CD4-positive, alpha-beta T cell treated with Interleukin-4 for 1 hour (primary cell): ENCODE results near the gene SPDYE16.
"Not testable (repeated sequence)": the region's sequence is repeated elsewhere in the genome, so short reads cannot be mapped to it uniquely, and the experiment has no call there.

Experiments used
- DNase-seq, 2 donors: peaks; one replicate each; pipeline ENCODE4 v3.0.0-alpha.2; 2020 to 2022

SPDYE16 gene

DNA sequence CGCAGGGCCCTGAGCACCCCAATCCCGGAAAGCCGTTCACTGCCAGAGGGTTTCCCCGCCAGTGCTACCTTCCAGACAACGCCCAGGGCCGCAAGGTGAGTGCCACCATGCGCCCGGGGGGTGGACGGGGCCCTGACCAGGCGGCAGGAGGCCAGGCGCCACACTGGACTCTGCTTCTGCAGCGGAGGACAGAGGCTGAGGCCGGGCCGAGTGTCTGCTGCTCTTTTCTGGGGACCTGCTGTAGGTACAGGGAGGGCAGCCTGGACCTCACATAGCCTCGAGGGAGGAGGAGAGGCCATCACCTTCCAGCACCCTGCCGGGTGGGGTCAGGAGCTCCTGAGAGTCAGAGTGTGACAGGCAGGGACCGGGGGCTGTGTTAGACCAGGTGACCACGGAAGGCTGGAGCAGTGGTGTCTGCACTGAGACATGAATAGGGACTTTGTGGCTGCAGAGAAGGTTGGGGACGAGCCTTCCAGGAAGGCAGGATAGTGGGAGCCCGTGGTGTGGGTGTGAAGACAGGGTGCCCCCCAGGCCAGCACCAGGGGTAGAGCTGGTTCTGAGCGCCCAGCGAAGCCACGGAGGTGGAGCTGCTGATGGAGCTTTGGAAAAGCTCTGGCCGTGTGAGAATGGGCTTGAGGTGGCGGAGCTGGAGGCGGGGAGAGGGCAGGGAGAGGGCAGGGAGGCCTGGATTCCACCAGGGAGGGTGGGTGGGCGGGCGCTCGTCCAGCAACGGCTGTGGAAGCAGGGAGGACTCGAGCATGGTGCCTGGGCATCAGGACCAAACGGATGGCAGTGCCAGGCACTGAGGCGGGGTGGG, 38.5 kb downstream of the SPDYE16 start:
- not testable (repeated sequence) for DNase-seq

- not testable (repeated sequence) for DNase-seq
Observed at GRCh38 chr7:76503244-76503643, 39.9 kb downstream of the SPDYE16 start.

DNA sequence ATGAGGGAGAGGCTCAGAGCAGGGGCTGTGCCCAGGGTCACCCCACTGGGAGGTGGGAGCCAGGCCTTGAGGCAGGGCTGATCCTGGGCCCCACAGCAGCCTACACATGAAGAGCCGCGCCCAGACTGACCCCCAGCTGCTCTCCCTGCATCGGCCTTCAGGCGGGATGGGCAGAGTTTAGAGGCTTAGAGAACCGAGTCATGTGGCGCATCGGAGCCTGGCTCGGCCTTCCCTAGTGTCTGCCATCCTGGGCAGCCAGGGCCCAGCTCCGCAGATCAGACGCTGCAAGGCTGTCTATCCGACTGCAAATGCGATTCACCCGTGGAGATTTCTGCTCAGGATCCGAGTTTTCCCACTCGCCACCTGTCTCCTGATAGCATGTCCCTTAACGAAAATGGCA, 40.3 kb downstream of the SPDYE16 start:
- DNase-seq, result not testable (repeated sequence)

GRCh38 chr7:76502224-76502623, 40.9 kb downstream of the SPDYE16 start:
- not testable (repeated sequence) for DNase-seq

DNA sequence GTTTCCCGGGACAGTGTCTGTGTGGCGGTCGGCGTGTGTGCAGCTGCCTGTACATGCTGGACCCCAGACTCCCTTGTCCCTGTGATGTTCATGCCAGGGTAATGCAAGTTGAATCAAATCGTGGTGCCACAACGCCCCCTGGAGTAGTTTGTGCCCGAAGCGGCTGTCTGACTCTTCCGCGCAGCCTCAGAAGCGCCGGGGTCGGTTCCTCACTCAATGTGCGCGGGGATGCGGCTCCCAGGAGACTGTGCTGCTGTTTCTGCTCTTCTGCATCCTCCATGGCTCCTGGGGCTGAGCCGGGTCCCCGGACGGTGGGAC, 43.2 kb downstream of the SPDYE16 start:
- not testable (repeated sequence) for DNase-seq

- not testable (repeated sequence) for DNase-seq
Observed at GRCh38 chr7:76499201-76499923, 43.7 kb downstream of the SPDYE16 start.

GRCh38 chr7:76498583-76499200, 44.4 kb downstream of the SPDYE16 start:
- not testable (repeated sequence) for DNase-seq

- not testable (repeated sequence) for DNase-seq
Observed at GRCh38 chr7:76497918-76498582, 45.0 kb downstream of the SPDYE16 start.

- not testable (repeated sequence) for DNase-seq
Observed at GRCh38 chr7:76495717-76496116, 47.4 kb downstream of the SPDYE16 start.

DNA sequence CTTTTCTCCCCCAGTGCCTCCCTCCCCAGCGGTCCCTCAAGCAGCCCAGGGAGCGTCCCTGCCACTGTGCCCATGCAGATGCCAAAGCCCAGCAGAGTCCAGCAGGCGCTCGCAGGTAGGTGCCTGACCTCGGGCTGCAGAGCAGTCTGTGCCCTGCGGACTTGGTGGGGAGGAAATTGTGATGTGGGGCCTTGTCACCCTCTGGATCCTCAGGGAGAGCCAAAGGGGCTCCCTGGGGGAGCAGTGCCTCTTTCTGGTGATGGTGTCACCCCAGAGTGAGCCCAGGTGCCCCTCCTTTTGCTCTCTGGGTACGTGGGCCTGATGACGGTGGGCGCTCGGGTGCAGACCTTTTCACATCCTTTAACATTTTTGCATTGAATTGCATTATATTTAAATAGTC, 51.0 kb downstream of the SPDYE16 start:
- not testable (repeated sequence) for DNase-seq

DNA sequence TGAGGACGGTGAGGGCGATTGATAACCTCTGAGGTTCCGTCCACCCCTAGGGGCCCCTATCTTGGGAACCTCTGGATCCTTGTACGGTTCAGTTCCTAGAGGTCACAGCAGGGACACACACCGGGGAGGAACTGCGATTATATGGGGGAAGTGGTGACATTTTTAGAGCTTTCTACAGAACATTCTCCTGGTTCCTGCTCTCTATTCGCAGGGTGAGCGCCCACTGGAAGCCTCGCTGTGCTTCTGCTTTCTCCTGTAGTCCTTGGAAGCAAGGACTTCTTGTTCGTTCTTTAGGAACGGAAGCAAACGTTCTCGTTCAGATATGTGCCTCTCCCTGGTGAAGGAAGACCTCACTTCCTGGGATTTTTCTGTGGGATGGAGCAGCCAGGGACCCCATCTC, 55.1 kb downstream of the SPDYE16 start:
- DNase-seq, result not testable (repeated sequence)

DNA sequence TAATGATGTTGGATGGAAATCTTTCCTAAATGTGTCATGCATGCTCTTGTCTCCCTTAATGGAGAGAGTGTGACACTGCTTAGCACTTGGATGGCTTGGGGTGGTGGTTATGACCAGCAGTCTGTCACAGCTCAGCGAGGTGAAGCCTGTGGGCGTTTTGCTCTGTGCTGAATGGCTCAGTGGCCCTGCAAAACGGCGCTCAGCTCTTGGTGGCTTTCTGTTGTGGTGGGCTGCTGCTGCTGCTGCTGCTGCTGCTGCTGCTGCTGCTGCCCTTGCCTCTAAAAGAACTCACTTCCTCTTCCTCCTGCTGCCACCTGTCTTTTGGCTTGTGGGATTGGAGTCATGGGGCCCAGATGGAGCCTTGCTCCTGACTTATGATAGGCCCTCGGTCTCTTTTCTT, 56.5 kb downstream of the SPDYE16 start:
- peak; percentile 33 to 37 for DNase-seq

- not testable (repeated sequence) for DNase-seq
Observed at GRCh38 chr7:76485822-76486610, 57.1 kb downstream of the SPDYE16 start.

- DNase-seq, result not testable (repeated sequence)
Observed at GRCh38 chr7:76484456-76484855, 58.6 kb downstream of the SPDYE16 start.

GRCh38 chr7:76483081-76483480, 60.0 kb downstream of the SPDYE16 start:
- not testable (repeated sequence) for DNase-seq

DNA sequence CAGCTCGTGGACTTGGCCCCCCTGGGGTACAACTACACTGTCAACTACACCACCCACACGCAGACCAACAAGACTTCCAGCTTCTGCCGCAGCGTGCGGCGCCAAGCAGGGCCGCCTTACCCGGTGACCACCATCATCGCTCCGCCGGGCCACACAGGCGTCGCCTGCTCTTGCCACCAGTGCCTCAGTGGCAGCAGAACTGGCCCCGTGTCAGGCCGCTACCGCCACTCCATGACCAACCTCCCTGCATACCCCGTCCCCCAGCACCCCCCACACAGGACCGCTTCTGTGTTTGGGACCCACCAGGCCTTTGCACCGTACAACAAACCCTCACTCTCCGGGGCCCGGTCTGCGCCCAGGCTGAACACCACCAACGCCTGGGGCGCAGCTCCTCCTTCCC, 60.4 kb downstream of the SPDYE16 start:
- not testable (repeated sequence) for DNase-seq
